H1 (cell line): ENCODE results near the gene PKD1. TPM values are rescaled to one million over a fixed set of nuclear protein-coding genes. Genes with fewer than 3 reads are reported as not detected.

Source experiments
- CTCF ChIA-PET: fragments of 300-600 bp; sonication (Branson Sonifier 250); formaldehyde crosslinking; loops from one replicate; lab custom pipeline; 2021; ENCODE audit not compliant: partially characterized antibody; lab: Charles Lee
- POLR2A ChIA-PET: fragments of 300-600 bp; sonication (Branson Sonifier 250); formaldehyde crosslinking; loops from one replicate; lab custom pipeline; 2021; ENCODE audit warnings: inconsistent platforms; ENCODE audit not compliant: partially characterized antibody; lab: Charles Lee
- DNase-seq, 2 experiments: peaks; one replicate each; pipeline versions ENCODE4 v3.0.0 to v3.0.0-alpha.2; 2010 to 2022; ENCODE audit warnings: low spot score in 2 of 2, low read depth in 1 of 2, mixed read lengths in 1 of 2
- FAIRE-seq: peaks from 2 replicates; lab custom pipeline; 2011; peaks lifted over from hg19 to GRCh38; lab: Jason Lieb, UNC
- H2AFZ ChIP-seq: 2 replicates; pipeline ENCODE4 v1.8.1; 2012; ENCODE audit warnings: low read length, inconsistent platforms
- H2AK5ac ChIP-seq: 2 replicates; pipeline ENCODE4 v1.6.1; 2013; ENCODE audit warnings: low read depth, low read length
- H2BK120ac ChIP-seq: replicated peaks from 2 replicates; pipeline ENCODE3; 2013; ENCODE audit warnings: low read depth, low read length, inconsistent platforms
- H2BK12ac ChIP-seq: 2 replicates; pipeline ENCODE4 v1.6.1; 2013; ENCODE audit warnings: low read depth, low read length
- H2BK15ac ChIP-seq: 2 replicates; pipeline ENCODE4 v1.6.1; 2013; ENCODE audit warnings: low read length
- H2BK20ac ChIP-seq: 2 replicates; pipeline ENCODE4 v1.6.1; 2013; ENCODE audit warnings: low read length
- H2BK5ac ChIP-seq: 2 replicates; pipeline ENCODE4 v1.6.1; 2013; ENCODE audit warnings: low read depth, low read length
- H3K14ac ChIP-seq: 2 replicates; pipeline ENCODE4 v1.6.1; 2013; ENCODE audit warnings: inconsistent platforms; ENCODE audit not compliant: insufficient read length
- H3K18ac ChIP-seq: 2 replicates; pipeline ENCODE4 v1.6.1; 2013; ENCODE audit warnings: low read length; ENCODE audit errors: extremely low read depth
- H3K23ac ChIP-seq: 2 replicates; pipeline ENCODE4 v1.6.1; 2013; ENCODE audit warnings: inconsistent platforms; ENCODE audit not compliant: insufficient read length
- H3K23me2 ChIP-seq: 2 replicates; pipeline ENCODE4 v1.6.1; 2013; ENCODE audit warnings: low read depth, low read length
- H3K27ac ChIP-seq: 2 replicates; pipeline ENCODE4 v1.6.1; 2011; ENCODE audit warnings: low read depth, low read length, inconsistent platforms
- H3K27me3 ChIP-seq, 4 experiments: replicated peaks in 1 of 4; 1 replicate in 1 of 4; 2 replicates in 3 of 4; pipeline versions ENCODE4 v1.6.1 to v1.8.1; 2011 to 2013; ENCODE audit warnings: low read length in 3 of 4, mild to moderate bottlenecking in 3 of 4, inconsistent platforms in 2 of 4, mixed read lengths in 2 of 4, moderate library complexity in 1 of 4; ENCODE audit not compliant: control insufficient read depth in 3 of 4, insufficient read depth in 3 of 4; ENCODE audit errors: extremely low read depth in 1 of 4
- H3K36me3 ChIP-seq, 4 experiments: 2 replicates each; pipeline versions ENCODE4 v1.6.1 to v1.8.1; 2011 to 2013; ENCODE audit warnings: mild to moderate bottlenecking in 4 of 4, low read length in 3 of 4, moderate library complexity in 2 of 4, control low read depth in 1 of 4, inconsistent platforms in 1 of 4; ENCODE audit not compliant: insufficient read depth in 4 of 4, control insufficient read depth in 2 of 4
- H3K4ac ChIP-seq: replicated peaks from 2 replicates; pipeline ENCODE3; 2013; ENCODE audit warnings: low read length, low read depth, mixed read lengths, inconsistent platforms; ENCODE audit not compliant: insufficient read length
- H3K4me1 ChIP-seq, 4 experiments: replicated peaks in 1 of 4; 1 replicate in 1 of 4; 2 replicates in 3 of 4; pipeline versions ENCODE4 v1.6.1 to v1.8.1; 2011 to 2013; ENCODE audit warnings: low read length in 3 of 4, inconsistent platforms in 2 of 4, mixed read lengths in 1 of 4; ENCODE audit not compliant: insufficient read depth in 4 of 4, control insufficient read depth in 3 of 4
- H3K4me2 ChIP-seq, 2 experiments: 2 replicates each; pipeline versions ENCODE4 v1.6.1 to v1.8.1; 2011 to 2013; ENCODE audit warnings: low read depth in 2 of 2, low read length in 2 of 2, control low read depth in 1 of 2, inconsistent platforms in 1 of 2, mild to moderate bottlenecking in 1 of 2; ENCODE audit not compliant: insufficient read depth in 1 of 2
- H3K4me3 ChIP-seq, 4 experiments: fragments of 200-600, 300-600 bp in 1 of 4; sonication (generic), shearing (Covaris generic), sonication (Bioruptor Twin) in 1 of 4; 2 replicates each; pipeline versions ENCODE4 v1.5.1 to v1.8.1; 2011 to 2016; ENCODE audit warnings: low read length in 4 of 4, low read depth in 3 of 4, control low read depth in 2 of 4, inconsistent platforms in 2 of 4, mild to moderate bottlenecking in 2 of 4, mixed read lengths in 1 of 4, moderate library complexity in 1 of 4; ENCODE audit not compliant: insufficient read depth in 2 of 4; ENCODE audit errors: extremely low read depth in 1 of 4
- H3K56ac ChIP-seq: replicated peaks from 2 replicates; pipeline ENCODE3; 2013; ENCODE audit warnings: low read depth, mild to moderate bottlenecking, mixed read lengths, low read length, inconsistent platforms; ENCODE audit not compliant: insufficient read length
- H3K79me1 ChIP-seq: 2 replicates; pipeline ENCODE4 v1.6.1; 2013; ENCODE audit warnings: low read depth, low read length, control low read depth
- H3K79me2 ChIP-seq, 2 experiments: 2 replicates each; pipeline versions ENCODE4 v1.6.1 to v1.8.1; 2012 to 2013; ENCODE audit warnings: low read length in 2 of 2, mild to moderate bottlenecking in 2 of 2, inconsistent platforms in 1 of 2; ENCODE audit not compliant: insufficient read depth in 2 of 2, control insufficient read depth in 1 of 2
- H3K9ac ChIP-seq, 4 experiments: replicated peaks in 1 of 4; 1 replicate in 1 of 4; 2 replicates in 3 of 4; pipeline versions ENCODE4 v1.6.1 to v1.8.1; 2011 to 2013; ENCODE audit warnings: low read depth in 3 of 4, low read length in 3 of 4, control low read depth in 2 of 4, mild to moderate bottlenecking in 2 of 4, moderate library complexity in 2 of 4, inconsistent platforms in 1 of 4; ENCODE audit errors: extremely low read depth in 1 of 4
- H3K9me3 ChIP-seq, 2 experiments: 2 replicates each; pipeline versions ENCODE4 v1.6.1 to v1.8.1; 2012 to 2013; ENCODE audit warnings: mild to moderate bottlenecking in 2 of 2, moderate library complexity in 2 of 2, control low read depth in 1 of 2, inconsistent platforms in 1 of 2, low read depth in 1 of 2, low read length in 1 of 2, mixed read lengths in 1 of 2; ENCODE audit not compliant: insufficient read depth in 2 of 2
- H4K20me1 ChIP-seq, 2 experiments: replicated peaks in 1 of 2; 2 replicates each; pipeline versions ENCODE3 to v1.8.1; 2011 to 2013; ENCODE audit warnings: inconsistent platforms in 2 of 2, low read length in 2 of 2, mild to moderate bottlenecking in 1 of 2; ENCODE audit not compliant: insufficient read depth in 2 of 2, control insufficient read depth in 1 of 2
- H4K5ac ChIP-seq: 2 replicates; pipeline ENCODE4 v1.6.1; 2013; ENCODE audit warnings: low read length, low read depth, mixed read lengths, inconsistent platforms; ENCODE audit not compliant: insufficient read length
- H4K8ac ChIP-seq: 2 replicates; pipeline ENCODE4 v1.8.0; 2013; ENCODE audit warnings: mild to moderate bottlenecking, moderate library complexity, low read length, inconsistent platforms; ENCODE audit not compliant: insufficient read depth; ENCODE audit errors: extremely low read depth
- H4K91ac ChIP-seq: replicated peaks from 2 replicates; pipeline ENCODE3; 2013; ENCODE audit warnings: low read length, mixed read lengths, inconsistent platforms; ENCODE audit not compliant: insufficient read length
- CBX5 ChIP-seq: fragments of 300-800, 300-1000 bp; sonication (generic); IDR thresholded peaks from 2 replicates; pipeline ENCODE4 v1.7.1; 2016; ENCODE audit warnings: antibody characterized with exemption, low read length, low read depth
- POLR2AphosphoS5 ChIP-seq: IDR thresholded peaks from 2 replicates; pipeline ENCODE4 v1.6.1; 2011; ENCODE audit warnings: low read depth, low read length
- RNF2 ChIP-seq: fragments of 200-900, 300-1000 bp; sonication (generic); IDR thresholded peaks from 2 replicates; pipeline ENCODE4 v1.7.1; 2016; ENCODE audit warnings: borderline replicate concordance, low read depth, mild to moderate bottlenecking, antibody characterized with exemption, low read length; ENCODE audit not compliant: poor library complexity, severe bottlenecking; ENCODE audit errors: missing control alignments
- TBP ChIP-seq: IDR thresholded peaks from 2 replicates; pipeline ENCODE4 v1.6.1; 2011; ENCODE audit warnings: low read depth, low read length, improper control_type of control experiment
- ZNF274 ChIP-seq: IDR thresholded peaks from 2 replicates; pipeline ENCODE4 v1.7.0; 2012; ENCODE audit warnings: low read length, borderline replicate concordance; ENCODE audit errors: extremely low read depth
- WGBS, 2 experiments: shearing (Covaris generic) in 1 of 2; methylation state at CpG; one replicate each; pipeline versions ENCODE4 v1.1.6 to v1.1.7; 2013 to 2015; ENCODE audit warnings: low lambda C conversion rate in 2 of 2, mixed read lengths in 2 of 2, inconsistent platforms in 1 of 2, low coverage in 1 of 2, missing lambda C conversion rate in 1 of 2; ENCODE audit not compliant: insufficient replicate concordance in 2 of 2, insufficient coverage in 1 of 2, insufficient read length in 1 of 2; ENCODE audit errors: extremely low coverage in 1 of 2, missing lambda C conversion rate in 1 of 2; 5-methylcytosine and 5-hydroxymethylcytosine counted together
- polyA plus RNA-seq, 7 experiments: library from polyadenylated mRNA; depleted of rRNA in 3 of 7; stranded (reverse) in 5 of 7; unstranded in 2 of 7; fragments of >200 nt in 5 of 7; fragments of 200-250 nt in 2 of 7; gene quantifications; 1 replicate in 5 of 7; 2 replicates in 1 of 7; 4 replicates in 1 of 7; pipeline versions ENCODE4 v1.2.1 to v1.2.3, GENCODE V29; 2011 to 2013; ENCODE audit warnings: missing spikeins in 2 of 7, mixed read lengths in 2 of 7
- total RNA-seq: library from RNA; stranded (reverse); fragmentation: NEBNext Ultra II Directional; extraction: Animal tissue kit (Norgen Biotek cat#: 25700); gene quantifications from 2 replicates; pipeline ENCODE4 v1.2.1, GENCODE V29; 2021

The PKD1 gene
- total and polyA plus RNA-seq, 2 of the 8 experiments (the other 6 are each of a cell fraction or from before 2014, with no cell fraction given), result 40.6 to 52.7 TPM

- Histone ChIP-seq H3K18ac (no peak overlapping the region), H2AK5ac (no peak overlapping the region), H3K36me3 (peaks cover 0 to 8% (median 0%) of the 10 kb centered on the region in 4 experiments; a peak in 2 of 8 replicates), H3K14ac (no peak overlapping the region), H4K91ac (no peak overlapping the region), H3K4me1 (peaks cover 0 to 12% (median 9%) of the 10 kb centered on the region in 4 experiments; a peak in 5 of 7 replicates), H2AFZ (no peak overlapping the region), H2BK20ac (no peak overlapping the region), H3K4ac (no peak overlapping the region), H2BK12ac (no peak overlapping the region), H3K9ac (no peak overlapping the region; a peak in 1 of 7 replicates), H4K8ac (peak overlapping the region; percentile 62), H2BK15ac (no peak overlapping the region), H2BK5ac (no peak overlapping the region; the same call in 1 of the 2 replicates), H3K23me2 (peaks cover 6% of the 10 kb centered on the region; the same call in 1 of the 2 replicates), H3K79me1 (no peaks in the 10 kb centered on the region), H3K27me3 (no peaks in the 10 kb centered on the region), H3K23ac (no peak overlapping the region), H4K5ac (no peak overlapping the region), H3K79me2 (no peaks in the 10 kb centered on the region), H3K4me2 (no peak overlapping the region), H4K20me1 (peaks cover 8 to 17% of the 10 kb centered on the region in 2 experiments), H2BK120ac (no peak overlapping the region), H3K56ac (no peak overlapping the region), H3K27ac (no peak overlapping the region), H3K4me3 (no peak overlapping the region), H3K9me3 (no peaks in the 10 kb centered on the region)
- POLR2A ChIA-PET, result interaction anchor here (0.7 to 6.9 kb wide), 5 partner anchors 15 to 133 kb away, joined by 3 to 54 read pairs (median 3); partner anchors contain the start of gene TRAF7
- FAIRE-seq (no peak), DNase-seq (no peak)
- 98% methylated on average over 11 of the region's 15 CpGs; no CpG with 5 or more reads in 1 of the 2 experiments for WGBS, 2 experiments
- no peak for TF ChIP-seq ZNF274
- no peak for TF ChIP-seq CBX5
- TF ChIP-seq TBP, result no peak
- no peak for TF ChIP-seq RNF2
- TF ChIP-seq POLR2AphosphoS5, result no peak
- CTCF ChIA-PET, result interaction anchor here (0.7 to 3.4 kb wide), 8 partner anchors 12 to 92 kb away, joined by 3 to 18 read pairs (median 3); no protein-coding TSS in a partner anchor
These were observed 41.9 kb downstream of the PKD1 start for GRCh38 chr16:2093793-2094192.
